Kidney (tissue), 14 donors: ENCODE measurements around the gene SPOCK1. TPM values are rescaled to one million over a fixed set of nuclear protein-coding genes. Genes with fewer than 3 reads are reported as not detected.

ENCODE experiments used
- DNase-seq, 5 donors: peaks; one replicate each; pipeline ENCODE4 v3.0.0-alpha.2; 2013 to 2020
- FAIRE-seq: peaks from 2 replicates; lab custom pipeline; 2012; peaks lifted over from hg19 to GRCh38; lab: Jason Lieb, UNC
- H3K27ac ChIP-seq, 2 donors: one replicate each; pipeline ENCODE4 v1.7.0; 2013; ENCODE audit warnings: low read depth in 2 of 2, low read length in 2 of 2, inconsistent platforms in 1 of 2
- H3K27me3 ChIP-seq: one replicate; pipeline ENCODE4 v1.7.1; 2013; ENCODE audit warnings: low read length, inconsistent platforms; ENCODE audit not compliant: control insufficient read depth, insufficient read depth
- H3K36me3 ChIP-seq, 3 donors: one replicate each; pipeline versions ENCODE4 v1.7.0 to v1.7.1; 2013; ENCODE audit warnings: low read length in 3 of 3, control low read depth in 1 of 3, inconsistent platforms in 1 of 3; ENCODE audit not compliant: insufficient read depth in 3 of 3, control insufficient read depth in 2 of 3
- H3K4me1 ChIP-seq, 3 donors: one replicate each; pipeline versions ENCODE4 v1.7.0 to v1.7.1; 2013; ENCODE audit warnings: low read length in 3 of 3, inconsistent platforms in 1 of 3, low read depth in 1 of 3; ENCODE audit not compliant: control insufficient read depth in 2 of 3, insufficient read depth in 2 of 3
- H3K4me3 ChIP-seq, 3 donors: one replicate each; pipeline versions ENCODE4 v1.7.0 to v1.8.1; 2013; ENCODE audit warnings: low read length in 3 of 3, control low read depth in 1 of 3, inconsistent platforms in 1 of 3
- H3K9ac ChIP-seq, 3 donors: one replicate each; pipeline versions ENCODE4 v1.7.0 to v1.7.1; 2013; ENCODE audit warnings: low read length in 3 of 3, control low read depth in 1 of 3, inconsistent platforms in 1 of 3
- H3K9me3 ChIP-seq, 3 donors: one replicate each; pipeline versions ENCODE4 v1.7.0 to v1.7.1; 2013; ENCODE audit warnings: low read length in 3 of 3, control low read depth in 1 of 3, inconsistent platforms in 1 of 3; ENCODE audit not compliant: control insufficient read depth in 2 of 3, insufficient read depth in 1 of 3
- intact Hi-C: fragments of 100-400 bp; cut with DNase I; formaldehyde crosslinking; loops from one replicate; pipeline ENCODE4 v1.11.1; 2022
- polyA plus RNA-seq: library from polyadenylated mRNA; stranded (reverse); fragments of 350-450 nt; fragmentation: Illumina TruSeq; extraction: RNeasy Lipid Tissue Mini Kit (QIAGEN cat#74804); gene quantifications from one replicate; pipeline ENCODE4 v1.2.3, GENCODE V29; 2014; ENCODE audit warnings: low read depth, low replicate concordance; ENCODE audit not compliant: insufficient read depth
- total RNA-seq: library from RNA; stranded (reverse); fragmentation: NEBNext Ultra II Directional; extraction: Animal tissue kit (Norgen Biotek cat#: 25700); gene quantifications from one replicate; pipeline ENCODE4 v1.2.1, GENCODE V29; 2021
- TF ChIP-seq, protein P1 (sequence below): IDR thresholded peaks from 3 replicates; pipeline ENCODE4 v1.5.1; 2012; ENCODE audit warnings: mild to moderate bottlenecking, moderate library complexity, borderline replicate concordance; ENCODE audit not compliant: insufficient read depth; ENCODE audit errors: extremely low read depth
- donor health status: control.
- donor health status: control.
- donor health status: control.
- donor health status: control.
- donor health status: control.
- donor health status: DM: yes; HTN: yes; CAD: no.
- donor health status: Normal renal cell carcinoma (clear cell type).

The SPOCK1 gene
- total and polyA plus RNA-seq, 2 donors from 2014 or later = 15.7 to 32.8 TPM

DNA sequence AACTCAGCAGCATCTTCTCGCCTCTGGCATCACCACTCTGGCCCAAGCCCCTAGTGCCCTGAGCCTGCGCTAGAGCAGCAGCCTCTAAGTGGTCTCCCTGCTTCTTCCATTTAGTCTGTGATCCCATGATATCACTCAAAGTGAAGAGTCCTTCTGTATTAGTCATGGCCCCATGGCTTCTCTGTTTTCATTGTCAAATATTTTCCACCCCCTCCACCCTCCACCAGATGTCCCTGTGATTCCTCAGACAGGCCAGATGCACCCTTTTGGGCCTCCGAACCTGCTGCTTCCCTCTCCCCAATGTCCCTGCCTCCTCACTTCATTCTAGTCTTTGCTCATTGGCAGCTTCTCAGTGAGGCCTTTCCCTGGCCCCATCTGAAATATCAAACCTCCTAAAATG lies 299.2 kb downstream of the SPOCK1 start:
- no peaks in the 10 kb centered on the region for H3K36me3 ChIP-seq
- no peak overlapping the region for H3K4me3 ChIP-seq
- TF ChIP-seq, protein P1, sequence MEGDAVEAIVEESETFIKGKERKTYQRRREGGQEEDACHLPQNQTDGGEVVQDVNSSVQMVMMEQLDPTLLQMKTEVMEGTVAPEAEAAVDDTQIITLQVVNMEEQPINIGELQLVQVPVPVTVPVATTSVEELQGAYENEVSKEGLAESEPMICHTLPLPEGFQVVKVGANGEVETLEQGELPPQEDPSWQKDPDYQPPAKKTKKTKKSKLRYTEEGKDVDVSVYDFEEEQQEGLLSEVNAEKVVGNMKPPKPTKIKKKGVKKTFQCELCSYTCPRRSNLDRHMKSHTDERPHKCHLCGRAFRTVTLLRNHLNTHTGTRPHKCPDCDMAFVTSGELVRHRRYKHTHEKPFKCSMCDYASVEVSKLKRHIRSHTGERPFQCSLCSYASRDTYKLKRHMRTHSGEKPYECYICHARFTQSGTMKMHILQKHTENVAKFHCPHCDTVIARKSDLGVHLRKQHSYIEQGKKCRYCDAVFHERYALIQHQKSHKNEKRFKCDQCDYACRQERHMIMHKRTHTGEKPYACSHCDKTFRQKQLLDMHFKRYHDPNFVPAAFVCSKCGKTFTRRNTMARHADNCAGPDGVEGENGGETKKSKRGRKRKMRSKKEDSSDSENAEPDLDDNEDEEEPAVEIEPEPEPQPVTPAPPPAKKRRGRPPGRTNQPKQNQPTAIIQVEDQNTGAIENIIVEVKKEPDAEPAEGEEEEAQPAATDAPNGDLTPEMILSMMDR = no peak
- no peak overlapping the region for H3K27ac ChIP-seq
- no peaks in the 10 kb centered on the region for H3K9me3 ChIP-seq
- intact Hi-C loops = no loop called here
- DNase-seq (no peak), FAIRE-seq (no peak)
- no peak overlapping the region for H3K9ac ChIP-seq
- no peaks in the 10 kb centered on the region for H3K4me1 ChIP-seq
- H3K27me3 ChIP-seq = no peaks in the 10 kb centered on the region

DNA sequence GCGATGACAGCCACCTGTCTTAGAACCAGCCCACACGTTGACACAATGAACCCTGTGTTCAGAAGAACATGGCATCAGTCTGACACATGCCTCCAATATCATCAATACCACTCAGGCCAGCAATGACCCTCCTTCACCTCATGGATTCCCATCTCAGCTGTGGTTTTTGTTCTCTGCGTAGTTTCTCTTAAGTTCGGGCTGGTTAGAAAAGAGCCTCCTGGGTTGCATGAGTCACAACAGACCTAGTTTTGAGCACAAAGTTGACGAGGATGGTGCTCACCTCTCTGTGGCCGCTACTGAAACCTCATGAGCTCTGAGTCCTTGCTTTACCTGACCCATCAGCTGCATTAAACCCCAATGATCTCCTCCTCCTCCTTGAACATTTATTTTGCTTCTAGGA lies 299.9 kb downstream of the SPOCK1 start:
- TF ChIP-seq, protein P1 = no peak
- Histone ChIP-seq H3K9ac (no peak overlapping the region), H3K27ac (no peak overlapping the region), H3K9me3 (no peaks in the 10 kb centered on the region), H3K36me3 (no peaks in the 10 kb centered on the region), H3K4me1 (no peaks in the 10 kb centered on the region), H3K27me3 (no peaks in the 10 kb centered on the region), H3K4me3 (no peak overlapping the region)
- DNase-seq (no peak), FAIRE-seq (no peak)
- intact Hi-C loops = no loop called here

DNA sequence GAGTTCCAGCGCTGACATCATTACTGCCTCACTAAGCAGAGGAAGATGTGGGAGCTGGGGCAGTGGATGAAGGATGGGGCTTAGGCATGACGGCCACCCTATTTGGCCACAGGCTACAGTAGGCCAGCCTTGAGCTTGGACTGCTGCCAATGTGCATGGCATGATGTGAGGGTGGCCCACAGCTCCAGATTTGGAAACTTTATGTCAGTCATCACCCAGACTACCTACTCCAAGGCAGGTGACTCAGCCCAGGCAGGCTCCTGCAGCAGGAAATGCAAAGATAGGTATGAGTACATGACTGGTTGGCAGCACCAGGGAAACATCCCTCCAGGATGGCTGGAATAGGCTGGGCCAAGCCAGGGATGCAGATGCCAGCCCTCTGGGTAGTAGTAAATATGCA lies 303.6 kb downstream of the SPOCK1 start:
- DNase-seq (no peak), FAIRE-seq (no peak)
- TF ChIP-seq, protein P1 = no peak
- H3K9me3 ChIP-seq = no peaks in the 10 kb centered on the region
- no peaks in the 10 kb centered on the region for H3K27me3 ChIP-seq
- intact Hi-C loops = no loop called here
- H3K9ac ChIP-seq = no peak overlapping the region
- H3K36me3 ChIP-seq = no peaks in the 10 kb centered on the region
- H3K27ac ChIP-seq = no peak overlapping the region
- H3K4me1 ChIP-seq = no peaks in the 10 kb centered on the region
- H3K4me3 ChIP-seq = no peak overlapping the region

DNA sequence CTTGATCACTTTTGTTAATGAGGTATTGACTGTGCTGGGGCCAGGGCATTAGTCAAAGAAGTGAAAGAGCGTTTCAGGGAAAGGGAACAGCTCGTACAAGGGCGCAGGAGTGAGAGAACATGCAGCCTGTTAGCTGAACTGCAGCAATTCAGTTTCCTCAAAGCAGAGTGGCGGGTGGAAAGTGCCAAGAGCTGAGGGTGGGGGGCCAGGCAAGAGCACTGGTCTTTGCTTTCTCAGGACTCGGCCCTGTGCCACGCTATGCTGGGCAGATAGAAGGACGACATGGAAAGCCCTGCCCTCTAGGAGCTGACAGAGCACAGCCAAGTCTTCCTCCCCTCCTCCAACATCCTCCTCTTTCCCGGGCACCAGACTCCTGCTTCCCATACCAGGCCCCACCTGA lies 304.8 kb downstream of the SPOCK1 start:
- H3K27ac ChIP-seq = no peak overlapping the region
- H3K9me3 ChIP-seq = no peaks in the 10 kb centered on the region
- H3K4me1 ChIP-seq = no peaks in the 10 kb centered on the region
- intact Hi-C loops = no loop called here
- no peak for DNase-seq
- no peaks in the 10 kb centered on the region for H3K36me3 ChIP-seq
- no peak overlapping the region for H3K4me3 ChIP-seq
- H3K9ac ChIP-seq = no peak overlapping the region
- no peaks in the 10 kb centered on the region for H3K27me3 ChIP-seq
- no peak for FAIRE-seq
- TF ChIP-seq, protein P1 = no peak
